RKO (cell line): ENCODE measurements around the gene KCNK10.
A peak's percentile ranks its signal among the peaks of the same experiment; 100 is the strongest.

Experiments used
- DNase-seq: peaks from one replicate; pipeline ENCODE4 v3.0.0-alpha.2; 2016; ENCODE audit warnings: low spot score

The KCNK10 gene

GRCh38 chr14:88184956-88185355, 138.1 kb downstream of the KCNK10 start:
- no peak for DNase-seq

DNA sequence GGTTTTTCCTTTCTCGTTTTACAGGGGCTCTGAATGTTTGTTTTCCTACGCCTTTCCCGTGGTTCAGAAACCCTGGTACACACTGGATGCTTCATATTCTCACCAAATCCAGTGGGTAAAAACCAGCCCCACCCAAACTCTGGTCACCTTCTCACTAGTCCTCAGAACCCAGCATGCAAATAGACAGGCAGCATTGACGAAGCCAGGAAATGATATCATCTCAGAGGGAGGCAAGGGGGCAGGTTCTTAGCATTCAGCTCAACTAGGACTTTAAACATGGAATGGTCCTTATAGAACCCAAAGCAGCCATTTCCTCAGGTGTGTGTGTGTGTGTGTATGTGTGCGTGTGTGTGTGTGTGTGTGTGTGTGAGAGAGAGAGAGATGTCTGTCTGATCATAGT, 142.0 kb downstream of the KCNK10 start:
- DNase-seq = no peak

DNA sequence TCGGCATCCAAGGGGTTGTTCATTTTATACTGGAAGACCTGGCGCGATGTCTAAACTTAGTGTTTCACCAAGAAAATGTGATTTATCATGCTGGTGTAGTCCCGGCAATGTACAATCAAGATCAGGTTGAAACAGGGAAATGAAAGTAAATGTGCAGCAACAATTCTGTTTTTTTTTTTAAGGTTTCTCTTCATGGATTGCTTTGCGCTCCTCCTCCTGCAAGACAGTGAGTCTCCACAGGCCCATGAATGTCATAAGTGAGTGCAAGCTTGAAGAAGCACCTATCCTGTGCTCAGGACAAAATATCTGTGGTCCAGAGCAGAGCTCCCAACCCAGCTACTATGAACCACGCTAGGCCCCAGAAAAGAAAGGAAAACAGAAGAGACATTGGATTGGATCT, 143.4 kb downstream of the KCNK10 start:
- DNase-seq = no peak

DNA sequence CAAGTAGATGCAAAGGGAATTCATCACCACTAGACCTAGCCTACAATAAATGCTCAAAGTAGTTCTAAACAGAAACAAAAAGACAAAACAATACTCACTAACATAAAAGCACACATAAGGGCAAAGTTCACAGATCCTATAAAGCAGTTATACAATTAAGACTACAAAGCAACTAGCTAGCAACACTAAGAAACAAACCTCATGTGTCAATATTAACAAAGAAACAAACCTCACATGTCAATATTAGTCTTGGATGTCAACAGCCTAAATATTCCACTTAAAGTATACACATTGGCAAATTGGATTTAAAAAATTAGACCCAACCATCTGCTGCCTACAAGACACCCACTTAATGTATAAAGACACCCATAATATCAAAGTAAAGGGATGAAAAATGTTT, 152.7 kb downstream of the KCNK10 start:
- DNase-seq = no peak

DNA sequence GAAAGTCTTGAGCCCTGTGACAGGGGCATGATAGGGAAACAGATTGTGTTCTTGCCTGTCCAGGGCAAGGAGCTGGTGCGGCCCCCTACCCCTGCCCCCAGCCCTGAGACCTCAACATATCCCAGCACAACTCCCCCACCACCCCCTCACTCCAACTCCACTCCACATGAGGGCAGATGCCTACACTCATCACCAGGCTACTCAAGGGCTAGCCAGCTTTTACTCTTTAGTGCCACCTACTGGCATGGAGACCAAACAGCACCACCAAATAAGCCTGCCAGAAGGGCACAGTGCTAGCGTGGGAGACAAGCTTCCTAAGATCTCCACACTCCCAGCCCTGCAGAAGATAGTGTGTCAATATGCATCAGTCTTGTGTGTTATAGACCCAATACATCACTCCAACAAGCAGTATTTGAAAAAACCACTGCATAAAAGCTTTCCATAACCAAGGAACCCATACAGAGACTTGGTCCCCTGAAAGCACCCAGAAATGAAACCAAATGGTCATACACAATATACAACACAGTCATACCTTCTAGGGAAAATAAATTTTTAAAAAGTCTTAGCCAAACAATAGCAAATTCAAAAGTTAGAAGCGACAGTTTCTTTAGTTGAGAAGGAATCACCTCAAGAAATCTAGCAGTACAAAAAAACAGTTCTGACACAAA, 154.4 kb downstream of the KCNK10 start:
- peak; percentile 31 for DNase-seq

DNA sequence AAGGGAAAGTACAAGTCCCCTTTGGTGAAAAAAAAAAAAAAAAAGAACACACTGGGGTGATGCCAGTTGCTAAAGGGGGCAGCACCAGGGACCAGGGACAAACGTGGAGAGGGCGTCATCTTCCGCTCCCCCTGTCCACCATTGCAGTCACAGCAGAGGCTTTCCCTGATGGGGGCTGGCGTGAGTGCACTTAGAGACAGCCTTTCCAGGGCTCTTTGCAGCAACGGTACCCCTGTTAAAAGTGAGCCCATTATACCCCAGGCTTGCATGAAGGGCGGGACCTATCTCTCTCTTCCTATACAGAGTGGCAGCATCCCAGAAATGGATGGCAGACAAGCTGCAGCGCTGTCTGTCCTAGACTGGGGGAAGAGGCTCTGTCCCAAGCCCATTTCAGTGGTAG, 155.0 kb downstream of the KCNK10 start:
- no peak for DNase-seq

DNA sequence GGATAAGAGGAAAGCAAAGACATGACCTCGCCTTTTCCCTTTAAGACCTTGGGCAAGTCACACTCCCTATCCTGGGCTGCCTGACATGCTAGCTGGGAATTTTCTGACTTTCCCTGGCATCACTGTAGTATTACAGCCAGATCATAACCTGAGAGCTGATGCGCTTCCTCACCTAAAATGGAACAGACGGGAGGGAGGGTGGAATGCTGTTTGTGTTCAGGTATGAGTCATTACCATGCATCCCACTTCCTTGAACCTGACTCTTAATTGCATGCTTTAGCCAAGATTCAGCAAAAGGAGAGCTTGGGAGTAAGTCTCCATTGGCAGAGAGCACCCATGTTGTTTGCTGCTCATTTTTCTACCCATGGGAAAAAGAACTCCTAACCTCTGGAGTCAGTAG, 156.5 kb downstream of the KCNK10 start:
- peak; percentile 20 for DNase-seq

DNA sequence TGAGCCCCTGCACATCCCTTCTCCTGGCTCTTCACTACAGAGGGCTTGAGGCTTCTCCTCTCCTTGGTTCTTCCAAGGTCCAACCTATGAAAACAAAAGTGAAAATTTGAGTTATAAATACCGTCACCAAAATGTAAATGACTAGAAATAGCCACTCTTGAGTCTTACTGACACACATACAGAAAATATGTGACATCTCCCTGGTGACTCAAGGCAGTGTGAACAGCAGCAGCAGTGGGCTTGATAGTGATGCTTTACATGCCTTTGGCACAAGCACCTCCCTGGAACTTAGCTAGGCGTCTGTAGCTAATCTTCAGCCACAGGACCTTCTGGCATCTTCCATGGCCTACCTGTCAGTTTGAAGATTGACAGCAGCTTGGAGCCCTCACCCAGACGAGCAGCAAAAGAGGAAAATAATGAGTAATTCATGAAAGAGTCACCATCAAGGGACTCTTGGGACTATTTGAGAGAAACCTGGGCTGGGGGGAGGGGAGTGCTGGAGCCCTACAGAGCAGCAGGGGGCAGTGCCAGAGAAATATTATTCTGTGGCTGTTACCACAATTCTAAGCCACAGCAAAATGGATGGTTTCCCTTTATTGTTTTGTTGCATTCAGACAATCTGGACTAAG, 158.0 kb downstream of the KCNK10 start:
- DNase-seq = no peak

- no peak for DNase-seq
Observed at GRCh38 chr14:88163731-88164255, 159.3 kb downstream of the KCNK10 start.

- DNase-seq = no peak
Observed at GRCh38 chr14:88156127-88156526, 166.9 kb downstream of the KCNK10 start.

- DNase-seq = no peak
Observed at GRCh38 chr14:88154926-88155325, 168.1 kb downstream of the KCNK10 start.

GRCh38 chr14:88154321-88154720, 168.7 kb downstream of the KCNK10 start:
- DNase-seq = no peak

DNA sequence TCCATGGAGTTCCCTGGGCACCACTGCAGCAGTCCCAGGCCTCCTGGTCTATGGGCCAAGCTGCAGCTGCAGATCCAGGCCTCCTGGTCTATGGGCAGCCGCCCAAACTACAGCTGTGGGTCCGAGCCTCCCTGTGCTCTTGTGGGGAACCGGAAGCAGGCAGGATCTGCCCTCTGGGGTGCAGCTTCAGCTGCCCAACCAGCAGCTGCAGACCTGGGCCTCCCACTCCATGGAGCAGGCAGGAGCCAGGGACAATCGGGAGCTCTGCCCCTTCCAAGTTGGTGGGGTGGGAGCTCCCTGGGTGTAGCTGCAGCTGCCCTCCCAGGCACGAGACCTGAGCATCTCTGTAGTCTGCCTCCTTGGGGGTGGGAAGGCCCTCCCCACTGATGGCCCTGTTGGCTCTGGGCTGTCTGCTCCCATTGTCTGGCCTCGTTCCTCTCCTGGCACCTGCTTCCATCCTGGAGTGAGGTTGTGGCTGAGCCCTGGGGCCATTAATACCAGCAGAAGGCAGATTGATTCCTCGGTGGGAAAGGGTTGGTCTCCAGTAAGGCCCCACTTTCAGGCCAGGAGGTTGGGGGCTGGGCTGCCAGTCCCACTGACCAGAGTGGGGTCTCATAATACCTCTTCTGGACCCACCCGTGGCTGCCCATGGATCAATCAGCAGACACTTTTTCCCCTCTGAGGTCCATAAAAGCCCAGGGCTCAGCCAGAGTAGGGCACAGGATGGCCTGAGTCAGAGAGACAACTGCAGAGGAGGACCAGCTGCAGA, 176.0 kb downstream of the KCNK10 start:
- DNase-seq = no peak

DNA sequence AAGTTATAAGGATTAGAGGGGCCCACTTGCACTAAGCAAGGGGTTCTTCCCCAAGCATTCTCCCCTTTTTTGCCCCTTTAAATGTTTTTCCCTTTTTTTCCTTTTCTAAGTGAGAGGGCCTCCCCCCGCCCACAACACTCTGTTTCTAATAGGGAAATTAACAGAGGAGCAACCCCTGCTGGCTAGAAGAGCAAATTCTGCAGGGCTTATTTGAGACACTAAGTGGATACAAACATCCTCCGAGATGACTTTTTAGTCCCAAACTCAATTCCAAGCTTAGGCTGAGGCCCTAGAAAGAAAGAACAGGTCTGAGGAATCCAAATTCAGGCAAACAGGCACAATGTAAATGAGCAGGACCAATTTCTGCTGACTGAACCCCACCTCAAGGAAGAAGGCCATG, 179.3 kb downstream of the KCNK10 start:
- DNase-seq = no peak

- no peak for DNase-seq
Observed at GRCh38 chr14:88142997-88143396, 180.1 kb downstream of the KCNK10 start.

DNA sequence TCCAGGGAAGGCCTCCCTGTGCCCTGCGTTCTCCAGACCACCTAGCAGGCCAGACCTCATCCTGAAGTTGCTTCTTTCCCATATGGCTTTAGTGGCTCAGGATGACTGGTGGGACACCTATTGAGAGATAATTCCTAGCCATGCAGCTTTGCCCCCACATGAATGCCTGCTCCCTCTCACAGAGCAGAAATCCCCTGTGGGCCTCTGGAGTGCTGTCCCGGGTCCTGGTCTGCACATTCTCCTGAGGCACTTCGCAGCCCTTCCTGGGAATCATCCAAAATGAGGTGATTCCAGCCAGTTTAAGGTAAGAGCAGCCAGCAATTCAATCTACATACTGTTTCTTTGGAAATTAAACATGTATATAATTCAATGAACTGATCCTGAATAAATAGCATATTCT, 182.2 kb downstream of the KCNK10 start:
- no peak for DNase-seq

DNA sequence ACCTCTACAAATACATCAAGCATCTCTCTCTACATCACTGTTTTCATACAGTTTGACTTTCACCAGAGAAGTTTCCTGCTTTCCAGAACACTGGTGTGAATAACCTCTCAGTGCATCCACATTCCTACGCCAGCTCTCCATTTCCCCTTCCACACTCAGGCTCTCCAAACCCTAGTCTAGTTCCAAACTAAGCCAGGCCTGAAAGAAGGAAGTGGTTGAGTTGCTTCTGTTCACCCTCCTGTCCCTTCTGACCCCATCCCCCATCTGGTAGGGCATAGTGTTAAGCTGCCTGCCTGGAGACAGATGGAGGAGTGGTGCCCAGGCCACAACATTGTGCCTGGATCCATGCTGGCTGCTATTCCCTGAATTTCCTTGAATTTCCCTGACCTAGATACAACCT, 185.7 kb downstream of the KCNK10 start:
- DNase-seq = no peak
